Smooth muscle cell (in vitro differentiated cells): ENCODE results near the gene SOBP. TPM values are rescaled to one million over a fixed set of nuclear protein-coding genes. Genes with fewer than 3 reads are reported as not detected.

Source experiments
- DNase-seq: peaks from one replicate; lab custom pipeline; 2025; ENCODE audit not compliant: unreplicated experiment; lab: John Stamatoyannopoulos, UW
- H2AFZ ChIP-seq: fragments of 200-600 bp; sonication (generic); 2 replicates; pipeline ENCODE4 v1.6.0; 2016; ENCODE audit warnings: antibody characterized with exemption, low read depth, mild to moderate bottlenecking
- H3F3A ChIP-seq: fragments of 200-600 bp; sonication (generic); 2 replicates; pipeline ENCODE4 v1.6.0; 2017; ENCODE audit warnings: antibody characterized with exemption, low read depth
- H3K27ac ChIP-seq: fragments of 200-600 bp; sonication (generic); 2 replicates; pipeline ENCODE4 v1.5.1; 2016; ENCODE audit warnings: low read depth, mild to moderate bottlenecking
- H3K27me3 ChIP-seq: fragments of 200-600 bp; sonication (generic); 2 replicates; pipeline ENCODE4 v1.6.1; 2016; ENCODE audit warnings: low read depth, mild to moderate bottlenecking
- H3K36me3 ChIP-seq: fragments of 200-600 bp; sonication (generic); 2 replicates; pipeline ENCODE4 v1.5.1; 2016; ENCODE audit warnings: low read depth
- H3K4me1 ChIP-seq: fragments of 200-600 bp; sonication (generic); 2 replicates; pipeline ENCODE4 v1.5.1; 2016; ENCODE audit warnings: low read depth
- H3K4me2 ChIP-seq: fragments of 200-600 bp; sonication (generic); 2 replicates; pipeline ENCODE4 v1.6.0; 2016; ENCODE audit warnings: mild to moderate bottlenecking
- H3K4me3 ChIP-seq: fragments of 200-600 bp; sonication (generic); 2 replicates; pipeline ENCODE4 v1.5.1; 2016; ENCODE audit warnings: mild to moderate bottlenecking
- H3K79me2 ChIP-seq: fragments of 200-600 bp; sonication (generic); 2 replicates; pipeline ENCODE4 v1.6.0; 2016; ENCODE audit warnings: low read depth, mild to moderate bottlenecking
- H3K9ac ChIP-seq: fragments of 200-600 bp; sonication (generic); 2 replicates; pipeline ENCODE4 v1.6.0; 2016; ENCODE audit warnings: low read depth
- H3K9me3 ChIP-seq: fragments of 200-600 bp; sonication (generic); replicated peaks from 2 replicates; pipeline ENCODE4 v1.5.1; 2016; ENCODE audit warnings: low read depth
- H4K20me1 ChIP-seq: fragments of 200-600 bp; sonication (generic); 2 replicates; pipeline ENCODE4 v1.6.0; 2016; ENCODE audit warnings: low read depth
- CTCF ChIP-seq: fragments of 200-600 bp; sonication (generic); IDR thresholded peaks from 2 replicates; pipeline ENCODE4 v1.5.1; 2017; ENCODE audit warnings: borderline replicate concordance, mild to moderate bottlenecking, antibody characterized with exemption; ENCODE audit not compliant: insufficient read depth, poor library complexity, severe bottlenecking
- WGBS: methylation state at CpG from one replicate; pipeline ENCODE4 v1.1.7; 2016; ENCODE audit warnings: low lambda C conversion rate; 5-methylcytosine and 5-hydroxymethylcytosine counted together
- polyA plus RNA-seq: library from polyadenylated mRNA; unstranded; fragments of >200 nt; fragmentation: Nextera tagmentation; extraction: Ambion mirVana; gene quantifications from 2 replicates; pipeline ENCODE4 v1.2.1, GENCODE V29; 2016
- total RNA-seq: library from RNA; depleted of rRNA; stranded (reverse); fragments of >200 nt; gene quantifications from 2 replicates; pipeline ENCODE4 v1.2.3, GENCODE V29; 2014

The SOBP gene
- total and polyA plus RNA-seq, 2 experiments from 2014 or later, result 0.67 to 4.0 TPM

GRCh38 chr6:107652526-107653182 lies 162.7 kb downstream of the SOBP start:
- Histone ChIP-seq H2AFZ (no peak overlapping the region), H3K27ac (no peak overlapping the region), H3F3A (no peaks in the 10 kb centered on the region), H3K4me2 (no peak overlapping the region), H3K9ac (no peak overlapping the region), H3K4me1 (no peaks in the 10 kb centered on the region), H3K27me3 (no peaks in the 10 kb centered on the region), H3K36me3 (no peaks in the 10 kb centered on the region), H4K20me1 (no peaks in the 10 kb centered on the region), H3K4me3 (no peak overlapping the region), H3K9me3 (no peaks in the 10 kb centered on the region), H3K79me2 (no peaks in the 10 kb centered on the region)
- WGBS, result 92% methylated on average over 2 of the region's 2 CpGs
- no peak for DNase-seq
- TF ChIP-seq CTCF, result no peak

GRCh38 chr6:107653183-107653580 lies 163.3 kb downstream of the SOBP start:
- DNase-seq, result no peak
- no peaks in the 10 kb centered on the region for H3F3A ChIP-seq
- no peak overlapping the region for H3K27ac ChIP-seq
- H3K36me3 ChIP-seq, result no peaks in the 10 kb centered on the region
- no peaks in the 10 kb centered on the region for H3K4me1 ChIP-seq
- H3K4me2 ChIP-seq, result no peak overlapping the region
- no peaks in the 10 kb centered on the region for H3K79me2 ChIP-seq
- H4K20me1 ChIP-seq, result no peaks in the 10 kb centered on the region
- H3K27me3 ChIP-seq, result no peaks in the 10 kb centered on the region
- no peak overlapping the region for H2AFZ ChIP-seq
- H3K4me3 ChIP-seq, result no peak overlapping the region
- no peaks in the 10 kb centered on the region for H3K9me3 ChIP-seq
- H3K9ac ChIP-seq, result no peak overlapping the region
- 81% methylated on average over 10 of the region's 10 CpGs for WGBS
- TF ChIP-seq CTCF, result no peak

GRCh38 chr6:107653861-107654394 lies 164.0 kb downstream of the SOBP start:
- H3K79me2 ChIP-seq, result no peaks in the 10 kb centered on the region
- no peaks in the 10 kb centered on the region for H3K36me3 ChIP-seq
- no peaks in the 10 kb centered on the region for H4K20me1 ChIP-seq
- no peak for TF ChIP-seq CTCF
- no peak overlapping the region for H3K27ac ChIP-seq
- no peaks in the 10 kb centered on the region for H3K4me1 ChIP-seq
- 98% methylated on average over 3 of the region's 3 CpGs for WGBS
- H3K4me2 ChIP-seq, result no peak overlapping the region
- H3K9me3 ChIP-seq, result no peaks in the 10 kb centered on the region
- no peak overlapping the region for H3K9ac ChIP-seq
- H2AFZ ChIP-seq, result no peak overlapping the region
- no peaks in the 10 kb centered on the region for H3F3A ChIP-seq
- H3K4me3 ChIP-seq, result no peak overlapping the region
- no peak for DNase-seq
- no peaks in the 10 kb centered on the region for H3K27me3 ChIP-seq

GRCh38 chr6:107654764-107655163 lies 164.8 kb downstream of the SOBP start:
- no peak overlapping the region for H3K27ac ChIP-seq
- no peak overlapping the region for H3K9ac ChIP-seq
- H3K4me2 ChIP-seq, result no peak overlapping the region
- H3K27me3 ChIP-seq, result no peaks in the 10 kb centered on the region
- no peaks in the 10 kb centered on the region for H3K79me2 ChIP-seq
- H3F3A ChIP-seq, result no peaks in the 10 kb centered on the region
- WGBS, result 87% methylated on average over 4 of the region's 4 CpGs
- no peak for TF ChIP-seq CTCF
- H4K20me1 ChIP-seq, result no peaks in the 10 kb centered on the region
- H3K4me3 ChIP-seq, result no peak overlapping the region
- H3K4me1 ChIP-seq, result no peaks in the 10 kb centered on the region
- H2AFZ ChIP-seq, result no peak overlapping the region
- H3K36me3 ChIP-seq, result no peaks in the 10 kb centered on the region
- DNase-seq, result no peak
- no peaks in the 10 kb centered on the region for H3K9me3 ChIP-seq
